ENCODE measurements around the gene SPOCK2.

The SPOCK2 gene

GRCh38 chr10:72105098-72105475, 16.7 kb upstream of the SPOCK2 start:
- in situ Hi-C loops (cut with MboI; ENCODE audit: low pct_unique_long_range_greater_than_20kb, low sequenced_read_pairs, unreplicated experiment), result no loop called here
- DNase-seq (ENCODE audit: low spot score), result no peak
- TF ChIP-seq CTCF (IDR thresholded peaks at IDR 0.05; ENCODE audit: extremely low read depth, insufficient read depth, missing control alignments), result no peak

- in situ Hi-C loops (cut with MboI; ENCODE audit: low pct_unique_long_range_greater_than_20kb, low sequenced_read_pairs, unreplicated experiment), result no loop called here
- DNase-seq (ENCODE audit: low spot score), result no peak
- no peak for TF ChIP-seq CTCF (IDR thresholded peaks at IDR 0.05; ENCODE audit: extremely low read depth, insufficient read depth, missing control alignments)
These were observed 16.2 kb upstream of the SPOCK2 start for GRCh38 chr10:72104472-72105097.

- in situ Hi-C loops (cut with MboI; ENCODE audit: low pct_unique_long_range_greater_than_20kb, low sequenced_read_pairs, unreplicated experiment), result no loop called here
- TF ChIP-seq CTCF (IDR thresholded peaks at IDR 0.05; ENCODE audit: extremely low read depth, insufficient read depth, missing control alignments), result no peak
These were observed 11.2 kb upstream of the SPOCK2 start for GRCh38 chr10:72099600-72099921.

GRCh38 chr10:72098836-72099599, 10.7 kb upstream of the SPOCK2 start:
- in situ Hi-C loops (cut with MboI; ENCODE audit: low pct_unique_long_range_greater_than_20kb, low sequenced_read_pairs, unreplicated experiment), result no loop called here
- no peak for TF ChIP-seq CTCF (IDR thresholded peaks at IDR 0.05; ENCODE audit: extremely low read depth, insufficient read depth, missing control alignments)
- DNase-seq (ENCODE audit: low spot score), result no peak

More at GRCh38 chr10:72099600-72099921, 11.2 kb upstream of the SPOCK2 start:
- no peak for DNase-seq (ENCODE audit: low spot score)

GRCh38 chr10:72098301-72098835, 10.0 kb upstream of the SPOCK2 start:
- in situ Hi-C loops (cut with MboI; ENCODE audit: low pct_unique_long_range_greater_than_20kb, low sequenced_read_pairs, unreplicated experiment), result no loop called here
- DNase-seq (ENCODE audit: low spot score), result no peak
- TF ChIP-seq CTCF (IDR thresholded peaks at IDR 0.05; ENCODE audit: extremely low read depth, insufficient read depth, missing control alignments), result no peak

- TF ChIP-seq CTCF (IDR thresholded peaks at IDR 0.05; ENCODE audit: extremely low read depth, insufficient read depth, missing control alignments), result no peak
- no peak for DNase-seq (ENCODE audit: low spot score)
- in situ Hi-C loops (cut with MboI; ENCODE audit: low pct_unique_long_range_greater_than_20kb, low sequenced_read_pairs, unreplicated experiment), result no loop called here
These were observed 9.3 kb upstream of the SPOCK2 start for GRCh38 chr10:72097448-72098300.

All from GM13977 (cell line).